Measurements from ENCODE around the gene AMN.

- TF ChIP-seq MAX (IDR thresholded peaks at IDR 0.05; ENCODE audit: low read depth, low read length) (no peak), CTCF (IDR thresholded peaks at IDR 0.05; ENCODE audit: low read depth, low read length) (no peak), POLR2A (IDR thresholded peaks at IDR 0.05; ENCODE audit: extremely low read depth, insufficient read length) (no peak), MYC (IDR thresholded peaks at IDR 0.05; ENCODE audit: low read depth, low read length) (no peak)
These were observed 10.9 kb upstream of the AMN start for GRCh38 chr14:102911541-102911951.
